Activated CD8-positive, alpha-beta memory T cell treated with anti-CD3 and anti-CD28 coated beads, Interleukin-2, amount 50 U/mL, for 4 hours (primary cell): ENCODE results near the gene GNAQ.

Experiments used
- DNase-seq: peaks from one replicate; pipeline ENCODE4 v3.0.0-alpha.2; 2020

Gene GNAQ

GRCh38 chr9:77807846-77808750 is 223.5 kb downstream of the GNAQ start:
- no peak for DNase-seq

- no peak for DNase-seq
Measured at GRCh38 chr9:77807281-77807683, 224.3 kb downstream of the GNAQ start.

GRCh38 chr9:77806741-77807140 is 224.9 kb downstream of the GNAQ start:
- DNase-seq: no peak

- no peak for DNase-seq
Measured at GRCh38 chr9:77805810-77806209, 225.8 kb downstream of the GNAQ start.

GRCh38 chr9:77803423-77803822 is 228.2 kb downstream of the GNAQ start:
- no peak for DNase-seq

GRCh38 chr9:77802515-77803293 is 228.9 kb downstream of the GNAQ start:
- DNase-seq: no peak

GRCh38 chr9:77802064-77802463 is 229.5 kb downstream of the GNAQ start:
- DNase-seq: no peak

GRCh38 chr9:77800924-77801551 is 230.6 kb downstream of the GNAQ start:
- no peak for DNase-seq

GRCh38 chr9:77798140-77798539 is 233.5 kb downstream of the GNAQ start:
- no peak for DNase-seq

GRCh38 chr9:77794985-77795384 is 236.6 kb downstream of the GNAQ start:
- no peak for DNase-seq

- no peak for DNase-seq
Measured at GRCh38 chr9:77793849-77794248, 237.8 kb downstream of the GNAQ start.

GRCh38 chr9:77789891-77790290 is 241.7 kb downstream of the GNAQ start:
- DNase-seq: no peak

- DNase-seq: no peak
Measured at GRCh38 chr9:77785341-77785740, 246.3 kb downstream of the GNAQ start.

- no peak for DNase-seq
Measured at GRCh38 chr9:77783518-77783917, 248.1 kb downstream of the GNAQ start.

GRCh38 chr9:77779010-77779409 is 252.6 kb downstream of the GNAQ start:
- DNase-seq: no peak

GRCh38 chr9:77773381-77773780 is 258.2 kb downstream of the GNAQ start:
- DNase-seq: no peak

GRCh38 chr9:77772646-77773045 is 259.0 kb downstream of the GNAQ start:
- no peak for DNase-seq

- no peak for DNase-seq
Measured at GRCh38 chr9:77771171-77771570, 260.4 kb downstream of the GNAQ start.

- no peak for DNase-seq
Measured at GRCh38 chr9:77770340-77770739, 261.3 kb downstream of the GNAQ start.

GRCh38 chr9:77769246-77769645 is 262.4 kb downstream of the GNAQ start:
- no peak for DNase-seq

- no peak for DNase-seq
Measured at GRCh38 chr9:77766587-77766986, 265.0 kb downstream of the GNAQ start.

GRCh38 chr9:77765781-77766259 is 265.8 kb downstream of the GNAQ start:
- DNase-seq: no peak
